Measurements from ENCODE around the gene ARG2.
A peak's percentile ranks its signal among the peaks of the same experiment; 100 is the strongest.

Gene ARG2

DNA sequence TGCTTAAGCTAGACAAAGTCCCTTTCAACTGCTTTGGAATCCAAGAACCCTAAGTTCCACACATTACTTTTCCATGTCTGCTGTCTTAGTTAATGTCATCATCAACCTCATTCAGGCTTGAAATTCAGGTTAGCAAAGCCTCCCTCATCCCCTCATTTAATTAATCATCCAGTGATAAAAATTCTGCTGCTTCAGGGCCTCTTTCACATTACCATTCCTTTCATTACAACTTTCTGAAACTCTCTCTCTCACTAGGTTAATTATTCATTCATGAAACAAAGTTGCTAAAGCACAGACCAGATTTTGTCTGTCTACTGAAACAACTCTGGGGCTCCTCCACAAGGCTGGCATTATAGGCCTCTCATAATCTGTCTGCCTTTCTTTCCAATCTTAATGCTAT, 64.1 kb downstream of the ARG2 start:
- Histone ChIP-seq H3K27me3 (ENCODE audit: control insufficient read depth, insufficient read depth, low read length) (no peaks in the 10 kb centered on the region), H3K4me1 (no peaks in the 10 kb centered on the region), H3K4me2 (ENCODE audit: low read length) (no peak overlapping the region), H3K4me3 (ENCODE audit: low read depth, low read length) (no peak overlapping the region), H3K9me3 (ENCODE audit: control insufficient read depth, low read length) (no peaks in the 10 kb centered on the region), H3K9ac (no peak overlapping the region), H2AFZ (no peak overlapping the region), H3K27ac (no peak overlapping the region), H3K36me3 (ENCODE audit: control insufficient read depth, insufficient read depth, low read length) (no peaks in the 10 kb centered on the region), H3K79me2 (no peaks in the 10 kb centered on the region)
- TF ChIP-seq, protein P1, sequence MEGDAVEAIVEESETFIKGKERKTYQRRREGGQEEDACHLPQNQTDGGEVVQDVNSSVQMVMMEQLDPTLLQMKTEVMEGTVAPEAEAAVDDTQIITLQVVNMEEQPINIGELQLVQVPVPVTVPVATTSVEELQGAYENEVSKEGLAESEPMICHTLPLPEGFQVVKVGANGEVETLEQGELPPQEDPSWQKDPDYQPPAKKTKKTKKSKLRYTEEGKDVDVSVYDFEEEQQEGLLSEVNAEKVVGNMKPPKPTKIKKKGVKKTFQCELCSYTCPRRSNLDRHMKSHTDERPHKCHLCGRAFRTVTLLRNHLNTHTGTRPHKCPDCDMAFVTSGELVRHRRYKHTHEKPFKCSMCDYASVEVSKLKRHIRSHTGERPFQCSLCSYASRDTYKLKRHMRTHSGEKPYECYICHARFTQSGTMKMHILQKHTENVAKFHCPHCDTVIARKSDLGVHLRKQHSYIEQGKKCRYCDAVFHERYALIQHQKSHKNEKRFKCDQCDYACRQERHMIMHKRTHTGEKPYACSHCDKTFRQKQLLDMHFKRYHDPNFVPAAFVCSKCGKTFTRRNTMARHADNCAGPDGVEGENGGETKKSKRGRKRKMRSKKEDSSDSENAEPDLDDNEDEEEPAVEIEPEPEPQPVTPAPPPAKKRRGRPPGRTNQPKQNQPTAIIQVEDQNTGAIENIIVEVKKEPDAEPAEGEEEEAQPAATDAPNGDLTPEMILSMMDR (IDR thresholded peaks at IDR 0.05): no peak

DNA sequence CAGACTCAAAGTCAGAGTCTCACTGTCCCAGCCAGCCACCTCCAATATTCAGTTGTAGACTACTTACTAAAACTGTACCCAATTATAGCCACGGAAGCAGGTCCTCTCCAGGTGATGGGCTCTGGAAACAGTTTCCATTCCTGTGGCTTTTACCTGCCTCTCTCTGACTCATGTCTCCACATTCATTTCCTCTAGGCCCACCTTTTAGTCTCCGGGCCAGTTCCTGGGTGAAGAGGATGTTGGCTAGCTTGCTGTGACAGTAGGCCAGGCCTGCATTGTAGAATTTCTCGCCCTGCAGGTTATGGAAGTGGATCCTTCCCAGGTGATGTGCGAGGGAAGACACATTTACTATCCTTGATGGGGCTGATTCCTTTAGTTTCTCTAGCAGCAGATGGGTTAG, 70.3 kb downstream of the ARG2 start:
- no peak overlapping the region for H3K4me2 ChIP-seq (ENCODE audit: low read length)
- no peaks in the 10 kb centered on the region for H3K4me1 ChIP-seq
- H3K27ac ChIP-seq: no peak overlapping the region
- TF ChIP-seq, protein P1 (IDR thresholded peaks at IDR 0.05): no peak
- no peaks in the 10 kb centered on the region for H3K27me3 ChIP-seq (ENCODE audit: control insufficient read depth, insufficient read depth, low read length)
- H3K9ac ChIP-seq: no peak overlapping the region
- H3K36me3 ChIP-seq (ENCODE audit: control insufficient read depth, insufficient read depth, low read length): no peaks in the 10 kb centered on the region
- H2AFZ ChIP-seq: no peak overlapping the region
- no peaks in the 10 kb centered on the region for H3K9me3 ChIP-seq (ENCODE audit: control insufficient read depth, low read length)
- no peak overlapping the region for H3K4me3 ChIP-seq (ENCODE audit: low read depth, low read length)
- peaks cover 6% of the 10 kb centered on the region for H3K79me2 ChIP-seq

DNA sequence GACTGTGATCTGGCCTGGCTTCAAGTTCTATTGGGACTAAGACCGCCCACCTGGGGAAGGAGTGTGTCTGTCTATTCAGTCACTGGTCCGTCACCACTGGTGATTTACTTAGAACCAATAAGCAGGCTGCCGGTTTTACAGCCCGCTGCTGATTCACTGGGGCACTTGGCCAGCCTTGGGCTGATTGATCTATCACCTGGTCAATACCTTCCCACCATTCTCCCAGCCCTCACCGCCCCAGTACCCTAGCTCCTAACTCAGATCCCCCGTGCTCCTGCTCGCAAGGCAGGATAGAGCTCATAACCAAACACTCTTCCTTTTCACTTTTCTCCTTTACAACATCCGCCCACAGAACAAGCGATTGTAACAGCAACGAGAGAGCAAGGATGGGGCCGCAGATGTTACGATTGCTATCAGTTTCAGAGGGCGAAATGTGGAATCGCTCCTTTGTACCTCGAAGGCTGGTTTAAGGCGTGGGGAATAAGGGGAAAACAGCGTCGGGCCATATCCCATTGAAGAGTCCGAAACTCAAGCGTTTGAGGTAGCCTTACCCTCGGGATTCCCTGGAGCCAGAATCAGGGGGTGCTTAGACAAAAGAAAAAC, 75.2 kb downstream of the ARG2 start:
- peaks cover 11% of the 10 kb centered on the region for H3K79me2 ChIP-seq
- H2AFZ ChIP-seq: peak overlapping the region; percentile 96
- no peaks in the 10 kb centered on the region for H3K9me3 ChIP-seq (ENCODE audit: control insufficient read depth, low read length)
- TF ChIP-seq, protein P1 (IDR thresholded peaks at IDR 0.05): no peak
- peak overlapping the region; percentile 69 for H3K27ac ChIP-seq
- H3K4me1 ChIP-seq: no peaks in the 10 kb centered on the region
- H3K4me2 ChIP-seq (ENCODE audit: low read length): peak overlapping the region; percentile 68
- H3K36me3 ChIP-seq (ENCODE audit: control insufficient read depth, insufficient read depth, low read length): no peaks in the 10 kb centered on the region
- no peak overlapping the region for H3K9ac ChIP-seq
- no peaks in the 10 kb centered on the region for H3K27me3 ChIP-seq (ENCODE audit: control insufficient read depth, insufficient read depth, low read length)
- H3K4me3 ChIP-seq (ENCODE audit: low read depth, low read length): peak overlapping the region; percentile 82

DNA sequence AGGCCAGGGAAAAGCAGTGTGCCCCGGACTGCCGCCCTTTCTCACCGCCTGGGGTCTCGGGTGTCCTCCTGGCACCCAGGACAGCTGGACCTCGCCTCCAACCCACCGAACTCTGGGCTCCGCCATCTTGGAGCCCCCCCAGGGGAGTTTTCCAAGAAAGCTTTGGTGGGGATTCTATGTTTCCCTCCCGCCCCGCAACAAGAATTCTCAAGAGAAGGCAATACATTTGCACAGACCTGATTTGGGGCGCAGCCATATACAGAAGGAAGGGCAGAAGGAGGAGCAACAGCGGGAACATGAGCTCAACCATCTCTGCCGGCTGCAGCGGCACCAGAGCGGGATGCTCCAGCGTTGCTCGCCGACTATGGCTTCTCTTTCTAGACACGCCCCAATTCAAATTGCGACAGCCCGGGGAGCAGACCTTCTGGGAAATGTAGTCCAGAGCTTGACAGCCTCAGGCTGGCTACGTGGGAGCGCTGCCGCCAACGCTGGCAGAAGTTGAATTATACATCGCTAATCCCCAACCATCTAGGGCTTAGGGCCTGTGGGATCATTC, 75.8 kb downstream of the ARG2 start, which contains the start of gene RDH11:
Gene RDH11, minus strand, starts transcription at position 371 of the 556 bp plus-strand sequence. Its CDS starts 61 bp downstream, at position 310.
- H3K9me3 ChIP-seq (ENCODE audit: control insufficient read depth, low read length): no peaks in the 10 kb centered on the region

More for the DNA sequence above, 75.8 kb downstream of the ARG2 start, which contains the start of gene RDH11:
- peak within 1 kb of the TSS; percentile 68 for H3K4me2 ChIP-seq (ENCODE audit: low read length)
- no peaks in the 10 kb centered on the region for H3K36me3 ChIP-seq (ENCODE audit: control insufficient read depth, insufficient read depth, low read length)
- peaks cover 11% of the 10 kb centered on the region for H3K79me2 ChIP-seq
- TF ChIP-seq, protein P1 (IDR thresholded peaks at IDR 0.05): no peak
- peak within 1 kb of the TSS; percentile 96 for H2AFZ ChIP-seq
- H3K4me1 ChIP-seq: no peaks in the 10 kb centered on the region
- peak within 1 kb of the TSS; percentile 82 for H3K4me3 ChIP-seq (ENCODE audit: low read depth, low read length)
- no peak within 1 kb of the TSS for H3K9ac ChIP-seq
- no peaks in the 10 kb centered on the region for H3K27me3 ChIP-seq (ENCODE audit: control insufficient read depth, insufficient read depth, low read length)
- H3K27ac ChIP-seq: peak within 1 kb of the TSS; percentile 69
